Karpas-422 (cell line): ENCODE data around the gene ZNF557. TPM values are rescaled to one million over a fixed set of nuclear protein-coding genes. Genes with fewer than 3 reads are reported as not detected.

Source experiments
- DNase-seq: peaks from one replicate; pipeline ENCODE4 v3.0.0-alpha.2; 2015
- H2AFZ ChIP-seq: fragments of 200-600 bp; sonication (generic); 2 replicates; pipeline ENCODE4 v1.6.1; 2014; ENCODE audit warnings: antibody characterized with exemption, low read length, mixed read lengths
- H3K27ac ChIP-seq: fragments of 200-600 bp; sonication (generic); 2 replicates; pipeline ENCODE4 v1.5.1; 2014; ENCODE audit warnings: mild to moderate bottlenecking, low read length, moderate library complexity
- H3K27me3 ChIP-seq: fragments of 200-600 bp; sonication (generic); 2 replicates; pipeline ENCODE4 v1.6.1; 2014; ENCODE audit warnings: low read length, mixed read lengths
- H3K36me3 ChIP-seq: fragments of 200-600 bp; sonication (generic); 2 replicates; pipeline ENCODE4 v1.6.1; 2014; ENCODE audit warnings: low read length, mixed read lengths; ENCODE audit not compliant: insufficient read depth
- H3K4me1 ChIP-seq: fragments of 200-600 bp; sonication (generic); 2 replicates; pipeline ENCODE4 v1.6.1; 2014; ENCODE audit warnings: mild to moderate bottlenecking, low read length, mixed read lengths
- H3K4me2 ChIP-seq: fragments of 200-600 bp; sonication (generic); 2 replicates; pipeline ENCODE4 v1.6.1; 2014; ENCODE audit warnings: low read length, low read depth, mild to moderate bottlenecking; ENCODE audit not compliant: poor library complexity, severe bottlenecking
- H3K4me3 ChIP-seq: fragments of 200-600 bp; sonication (generic); 2 replicates; pipeline ENCODE4 v1.5.1; 2014; ENCODE audit warnings: mild to moderate bottlenecking, antibody characterized with exemption, low read length, mixed read lengths
- H3K79me2 ChIP-seq: fragments of 200-600 bp; sonication (generic); 2 replicates; pipeline ENCODE4 v1.6.1; 2014; ENCODE audit warnings: mild to moderate bottlenecking, low read length, mixed read lengths
- H3K9ac ChIP-seq: fragments of 200-600 bp; sonication (generic); 2 replicates; pipeline ENCODE4 v1.6.0; 2014; ENCODE audit warnings: low read length
- H3K9me2 ChIP-seq: fragments of 200-600 bp; sonication (generic), shearing (Covaris generic); replicated peaks from 2 replicates; pipeline ENCODE4 v1.6.0; 2014; ENCODE audit warnings: mild to moderate bottlenecking, low read length, moderate library complexity; ENCODE audit not compliant: insufficient read depth
- H3K9me3 ChIP-seq: fragments of 300-700, 200-600 bp; sonication (generic); 2 replicates; pipeline ENCODE4 v1.6.1; 2014; ENCODE audit warnings: low read length, mixed read lengths
- H4K20me1 ChIP-seq: fragments of 200-600 bp; sonication (generic); 2 replicates; pipeline ENCODE4 v1.6.1; 2014; ENCODE audit warnings: mild to moderate bottlenecking, antibody characterized with exemption, low read length, low read depth; ENCODE audit not compliant: insufficient read depth
- total RNA-seq: library from RNA; depleted of rRNA; stranded (reverse); fragments of >200 nt; shearing (Covaris generic); gene quantifications from 2 replicates; pipeline ENCODE4 v1.2.3, GENCODE V29; 2014; ENCODE audit warnings: low replicate concordance

ZNF557 gene
- total RNA-seq, 1 experiment from 2014 or later = 14.4 TPM

GRCh38 chr19:7106711-7107657 lies 37.5 kb downstream of the ZNF557 start:
- no peak overlapping the region for H3K4me3 ChIP-seq
- no peaks in the 10 kb centered on the region for H3K9me2 ChIP-seq
- H2AFZ ChIP-seq = no peak overlapping the region
- H3K9me3 ChIP-seq = no peaks in the 10 kb centered on the region
- 0 out of 2 replicates have a peak, but pooled peaks cover 2% of the 10 kb centered on the region for H3K27me3 ChIP-seq
- H3K4me1 ChIP-seq = no peaks in the 10 kb centered on the region
- no peak overlapping the region for H3K27ac ChIP-seq
- DNase-seq = no peak
- no peaks in the 10 kb centered on the region for H3K36me3 ChIP-seq
- no peak overlapping the region for H3K9ac ChIP-seq
- no peaks in the 10 kb centered on the region for H3K79me2 ChIP-seq
- no peaks in the 10 kb centered on the region for H4K20me1 ChIP-seq
- no peak overlapping the region for H3K4me2 ChIP-seq

DNA sequence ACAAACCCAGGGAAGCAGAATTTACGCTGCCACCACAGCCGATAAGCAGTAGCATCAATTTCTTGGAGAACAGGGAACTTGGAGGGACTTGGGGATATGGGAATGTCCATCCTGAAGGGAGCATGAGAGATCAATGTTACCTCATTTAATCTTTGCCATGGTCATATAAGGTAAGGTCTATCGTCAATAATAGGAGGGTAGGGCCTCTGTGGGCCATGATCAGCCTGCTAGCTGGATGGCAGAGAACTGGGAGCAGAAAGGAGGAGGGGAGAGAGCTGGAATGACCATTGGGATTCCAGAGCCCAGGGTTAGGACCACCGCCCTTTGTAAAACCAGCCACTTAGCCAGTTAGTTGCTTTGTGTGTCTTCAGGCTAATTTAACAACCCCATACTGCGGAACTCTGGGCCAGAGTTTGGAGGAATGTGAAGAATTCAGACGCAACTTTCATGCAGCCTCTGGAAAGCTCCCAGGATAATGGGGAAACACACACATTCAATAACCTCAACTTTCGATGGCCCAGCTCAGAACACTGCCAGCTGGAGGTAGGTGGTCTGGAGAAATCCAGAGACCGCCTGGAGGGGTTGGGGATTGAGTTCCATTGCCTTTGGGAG lies 40.3 kb downstream of the ZNF557 start:
- no peak overlapping the region for H3K4me3 ChIP-seq
- no peaks in the 10 kb centered on the region for H4K20me1 ChIP-seq
- no peaks in the 10 kb centered on the region for H3K79me2 ChIP-seq
- no peaks in the 10 kb centered on the region for H3K9me3 ChIP-seq
- no peaks in the 10 kb centered on the region for H3K4me1 ChIP-seq
- H3K36me3 ChIP-seq = no peaks in the 10 kb centered on the region
- H3K9ac ChIP-seq = no peak overlapping the region
- H3K9me2 ChIP-seq = no peaks in the 10 kb centered on the region
- H2AFZ ChIP-seq = no peak overlapping the region
- H3K4me2 ChIP-seq = no peak overlapping the region
- H3K27ac ChIP-seq = no peak overlapping the region
- no peak for DNase-seq
- H3K27me3 ChIP-seq = 0 out of 2 replicates have a peak, but pooled peaks cover 2% of the 10 kb centered on the region

GRCh38 chr19:7112675-7113074 lies 43.2 kb downstream of the ZNF557 start:
- Histone ChIP-seq H4K20me1 (no peaks in the 10 kb centered on the region), H3K9me3 (no peaks in the 10 kb centered on the region), H3K9me2 (no peaks in the 10 kb centered on the region), H3K27me3 (no peaks in the 10 kb centered on the region), H2AFZ (no peak overlapping the region), H3K4me2 (no peak overlapping the region), H3K4me1 (no peaks in the 10 kb centered on the region), H3K9ac (no peak overlapping the region), H3K36me3 (no peaks in the 10 kb centered on the region), H3K4me3 (no peak overlapping the region), H3K79me2 (no peaks in the 10 kb centered on the region), H3K27ac (no peak overlapping the region)
- DNase-seq = no peak

- DNase-seq = no peak
- Histone ChIP-seq H3K4me1 (no peaks in the 10 kb centered on the region), H3K27me3 (no peaks in the 10 kb centered on the region), H3K36me3 (no peaks in the 10 kb centered on the region), H3K27ac (no peak overlapping the region), H2AFZ (no peak overlapping the region), H3K4me3 (no peak overlapping the region), H3K4me2 (no peak overlapping the region), H3K79me2 (no peaks in the 10 kb centered on the region), H4K20me1 (no peaks in the 10 kb centered on the region), H3K9me2 (no peaks in the 10 kb centered on the region), H3K9ac (no peak overlapping the region), H3K9me3 (no peaks in the 10 kb centered on the region)
These were observed 43.7 kb downstream of the ZNF557 start for GRCh38 chr19:7113233-7113632.

DNA sequence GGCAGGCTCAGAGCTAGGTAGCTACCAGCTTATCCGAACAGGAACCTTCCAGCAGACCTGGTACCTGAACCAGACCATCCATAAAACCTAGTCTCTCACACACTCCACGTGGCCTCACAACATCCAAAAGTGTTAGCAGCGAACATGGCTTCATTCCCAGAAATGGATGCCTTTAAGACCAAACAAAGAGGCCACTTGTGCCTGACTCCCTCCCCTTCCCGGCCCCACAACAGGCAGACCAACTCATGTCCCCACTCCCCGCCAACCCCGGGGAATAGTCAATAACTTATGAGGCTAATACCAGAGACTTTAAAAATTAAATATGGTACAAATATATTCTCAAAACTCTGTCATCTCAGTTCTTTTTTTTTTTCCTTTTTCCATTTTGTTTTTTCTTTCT lies 46.2 kb downstream of the ZNF557 start:
- Histone ChIP-seq H3K4me2 (no peak overlapping the region), H3K27ac (no peak overlapping the region)

DNA sequence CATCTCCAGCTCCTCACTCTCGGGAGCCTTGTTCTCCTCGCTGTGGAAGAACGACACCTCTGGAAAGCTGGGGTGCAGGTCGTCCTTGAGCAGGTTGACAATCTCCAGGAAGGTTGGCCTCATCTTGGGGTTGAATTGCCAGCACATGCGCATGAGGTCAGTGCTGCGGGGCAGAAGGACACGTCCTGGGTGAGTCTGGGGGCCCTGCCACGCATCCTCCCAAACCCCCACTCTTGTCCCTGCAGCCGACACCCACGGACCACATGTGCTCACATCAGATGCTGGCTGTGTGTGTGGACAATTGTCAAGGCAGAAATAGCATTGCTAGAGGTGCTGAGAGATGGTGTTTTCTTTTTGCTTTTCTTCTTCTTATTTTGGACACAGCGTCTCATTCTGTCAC lies 47.7 kb downstream of the ZNF557 start:
- no peak overlapping the region for H2AFZ ChIP-seq
- no peak overlapping the region for H3K4me2 ChIP-seq
- no peaks in the 10 kb centered on the region for H3K36me3 ChIP-seq
- DNase-seq = no peak
- H3K27me3 ChIP-seq = no peaks in the 10 kb centered on the region
- H3K9me2 ChIP-seq = no peaks in the 10 kb centered on the region
- H3K9me3 ChIP-seq = no peaks in the 10 kb centered on the region
- H3K27ac ChIP-seq = no peak overlapping the region
- no peaks in the 10 kb centered on the region for H3K4me1 ChIP-seq
- no peaks in the 10 kb centered on the region for H4K20me1 ChIP-seq
- H3K9ac ChIP-seq = no peak overlapping the region
- no peaks in the 10 kb centered on the region for H3K79me2 ChIP-seq
- H3K4me3 ChIP-seq = no peak overlapping the region

More for the DNA sequence above, 46.2 kb downstream of the ZNF557 start:
- Histone ChIP-seq H2AFZ (no peak overlapping the region), H4K20me1 (no peaks in the 10 kb centered on the region), H3K79me2 (no peaks in the 10 kb centered on the region), H3K9ac (no peak overlapping the region), H3K27me3 (no peaks in the 10 kb centered on the region), H3K4me3 (no peak overlapping the region), H3K4me1 (no peaks in the 10 kb centered on the region), H3K36me3 (no peaks in the 10 kb centered on the region), H3K9me2 (no peaks in the 10 kb centered on the region), H3K9me3 (no peaks in the 10 kb centered on the region)
- no peak for DNase-seq

- H3K4me1 ChIP-seq = no peaks in the 10 kb centered on the region
- no peaks in the 10 kb centered on the region for H3K27me3 ChIP-seq
- no peaks in the 10 kb centered on the region for H3K79me2 ChIP-seq
- no peak overlapping the region for H3K4me3 ChIP-seq
- H3K9me2 ChIP-seq = no peaks in the 10 kb centered on the region
- no peak overlapping the region for H3K27ac ChIP-seq
- DNase-seq = no peak
- H2AFZ ChIP-seq = no peak overlapping the region
- H3K4me2 ChIP-seq = no peak overlapping the region
- H3K36me3 ChIP-seq = no peaks in the 10 kb centered on the region
- no peak overlapping the region for H3K9ac ChIP-seq
- H4K20me1 ChIP-seq = no peaks in the 10 kb centered on the region
- H3K9me3 ChIP-seq = no peaks in the 10 kb centered on the region
These were observed 50.1 kb downstream of the ZNF557 start for GRCh38 chr19:7119582-7119981.

GRCh38 chr19:7120499-7120898 lies 51.0 kb downstream of the ZNF557 start:
- Histone ChIP-seq H3K9me3 (peaks cover 4% of the 10 kb centered on the region; the same call in 1 of the 2 replicates), H3K4me2 (no peak overlapping the region), H3K27me3 (no peaks in the 10 kb centered on the region), H3K4me1 (no peaks in the 10 kb centered on the region), H3K9me2 (no peaks in the 10 kb centered on the region), H2AFZ (no peak overlapping the region), H3K79me2 (no peaks in the 10 kb centered on the region), H4K20me1 (no peaks in the 10 kb centered on the region), H3K27ac (no peak overlapping the region), H3K36me3 (no peaks in the 10 kb centered on the region), H3K9ac (no peak overlapping the region), H3K4me3 (no peak overlapping the region)
- no peak for DNase-seq
